B cell (primary cell): ENCODE measurements around the gene NAV2. TPM values are rescaled to one million over a fixed set of nuclear protein-coding genes. Genes with fewer than 3 reads are reported as not detected.

Source experiments
- ATAC-seq: fragments of 200-7000 bp; cut with Tn5 transposase; one replicate; pipeline ENCODE4 v1.10.0; 2021; ENCODE audit warnings: low read depth, mild to moderate bottlenecking, moderate number of reproducible peaks, moderate library complexity
- CTCF ChIA-PET: fragments of 350-600 bp; sonication (Branson Sonifier 250); formaldehyde crosslinking; loops from one replicate; lab custom pipeline; 2021; ENCODE audit warnings: antibody characterized with exemption, inconsistent platforms; lab: Charles Lee
- POLR2A ChIA-PET: fragments of 350-600 bp; sonication (Branson Sonifier 250); formaldehyde crosslinking; loops from one replicate; lab custom pipeline; 2021; ENCODE audit warnings: antibody characterized with exemption; lab: Charles Lee
- DNase-seq: peaks from one replicate; pipeline ENCODE4 v3.0.0; 2013
- H2AFZ ChIP-seq: 2 replicates; pipeline ENCODE4 v1.6.1; 2012; ENCODE audit warnings: mild to moderate bottlenecking, low read depth, low read length; ENCODE audit not compliant: insufficient read depth, poor library complexity, severe bottlenecking
- H3K27ac ChIP-seq, 2 donors: 1 replicate in 1 of 2; 2 replicates in 1 of 2; pipeline ENCODE4 v1.5.1; 2012 to 2013; ENCODE audit warnings: low read length in 2 of 2, mild to moderate bottlenecking in 2 of 2, moderate library complexity in 1 of 2
- H3K27me3 ChIP-seq, 4 experiments: fragments of 200-600 bp in 1 of 4; sonication (generic) in 1 of 4; replicated peaks in 1 of 4; 1 replicate in 2 of 4; 2 replicates in 2 of 4; pipeline versions ENCODE4 v1.6.1 to v1.7.0; 2013 to 2016; ENCODE audit warnings: low read length in 3 of 4, mild to moderate bottlenecking in 2 of 4, mixed read lengths in 1 of 4, moderate library complexity in 1 of 4; ENCODE audit not compliant: insufficient read depth in 4 of 4, control insufficient read depth in 3 of 4; ENCODE audit errors: control extremely low read depth in 1 of 4
- H3K36me3 ChIP-seq, 2 experiments: replicated peaks in 1 of 2; 1 replicate in 1 of 2; 2 replicates in 1 of 2; pipeline versions ENCODE4 v1.6.1 to v1.7.1; 2013; ENCODE audit warnings: low read length in 1 of 2; ENCODE audit not compliant: insufficient read depth in 2 of 2, control insufficient read depth in 1 of 2; ENCODE audit errors: control extremely low read depth in 1 of 2, extremely low read depth in 1 of 2
- H3K4me1 ChIP-seq, 2 donors: fragments of 200-600 bp in 1 of 2; sonication (generic) in 1 of 2; 1 replicate in 1 of 2; 2 replicates in 1 of 2; pipeline versions ENCODE4 v1.5.1 to v1.6.1; 2013 to 2017; ENCODE audit warnings: low read length in 2 of 2; ENCODE audit not compliant: control insufficient read depth in 2 of 2, insufficient read depth in 2 of 2
- H3K4me2 ChIP-seq: replicated peaks from 2 replicates; pipeline ENCODE3; 2012; ENCODE audit warnings: mild to moderate bottlenecking, low read depth, low read length; ENCODE audit not compliant: poor library complexity, severe bottlenecking
- H3K4me3 ChIP-seq, 5 experiments: fragments of 200-600 bp in 1 of 5; sonication (generic) in 1 of 5; 1 replicate in 3 of 5; 2 replicates in 2 of 5; pipeline versions ENCODE4 v1.5.1 to v1.7.0; 2011 to 2016; ENCODE audit warnings: low read length in 4 of 5, mild to moderate bottlenecking in 4 of 5, low read depth in 2 of 5, control low read depth in 1 of 5, moderate library complexity in 1 of 5; ENCODE audit not compliant: insufficient read depth in 1 of 5; ENCODE audit errors: control extremely low read depth in 1 of 5, extremely low read depth in 1 of 5
- H3K79me2 ChIP-seq: fragments of 200-600 bp; sonication (generic); one replicate; pipeline ENCODE4 v1.6.0; 2016; ENCODE audit warnings: low read length; ENCODE audit not compliant: control insufficient read depth, insufficient read depth
- H3K9ac ChIP-seq: fragments of 200-600 bp; sonication (generic); 2 replicates; pipeline ENCODE4 v1.6.1; 2017; ENCODE audit warnings: mild to moderate bottlenecking, low read length, moderate library complexity
- H3K9me3 ChIP-seq, 3 donors: one replicate each; pipeline versions ENCODE4 v1.6.1 to v1.7.1; 2013; ENCODE audit warnings: low read length in 2 of 3; ENCODE audit not compliant: control insufficient read depth in 2 of 3, insufficient read depth in 1 of 3; ENCODE audit errors: control extremely low read depth in 1 of 3
- H4K20me1 ChIP-seq: 2 replicates; pipeline ENCODE4 v1.6.0; 2012; ENCODE audit warnings: mild to moderate bottlenecking, low read length; ENCODE audit not compliant: insufficient read depth, control insufficient read depth, poor library complexity, severe bottlenecking
- H3K27ac Mint-ChIP-seq: one replicate; pipeline ENCODE4 v1.8.0; 2021; ENCODE audit warnings: mixed read lengths
- H3K27me3 Mint-ChIP-seq: one replicate; pipeline ENCODE4 v1.8.0; 2021; ENCODE audit warnings: mixed read lengths
- H3K4me1 Mint-ChIP-seq: one replicate; pipeline ENCODE4 v1.8.0; 2021; ENCODE audit warnings: mixed read lengths
- H3K4me3 Mint-ChIP-seq: one replicate; pipeline ENCODE4 v1.8.0; 2021; ENCODE audit warnings: mixed read lengths
- H3K9me3 Mint-ChIP-seq: one replicate; pipeline ENCODE4 v1.8.0; 2022; ENCODE audit warnings: mixed read lengths; ENCODE audit not compliant: insufficient read depth
- EZH2 ChIP-seq: IDR thresholded peaks from 2 replicates; pipeline ENCODE4 v1.6.1; 2012; ENCODE audit warnings: borderline replicate concordance, low read depth, mild to moderate bottlenecking, moderate library complexity, low read length; ENCODE audit not compliant: insufficient read depth, poor library complexity, severe bottlenecking
- WGBS: methylation state at CpG from one replicate; pipeline ENCODE4 v1.1.5; 2013; ENCODE audit warnings: missing lambda C conversion rate; ENCODE audit not compliant: insufficient coverage; 5-methylcytosine and 5-hydroxymethylcytosine counted together
- intact Hi-C: fragments of 100-400 bp; cut with micrococcal nuclease; formaldehyde crosslinking; loops from one replicate; pipeline ENCODE4 v1.10.0; 2022
- polyA plus RNA-seq: library from polyadenylated mRNA; depleted of rRNA; stranded (reverse); fragments of >200 nt; gene quantifications from 2 replicates; pipeline ENCODE4 v1.2.3, GENCODE V29; 2012
- total RNA-seq, 2 donors: library from RNA; stranded (reverse); fragments of 120-200 nt in 1 of 2; gene quantifications; 1 replicate in 1 of 2; 2 replicates in 1 of 2; pipeline versions ENCODE4 v1.2.3 to v1.2.4, GENCODE V29; 2013 to 2022
- TF ChIP-seq, protein P1 (sequence below): fragments of 200-600 bp; IDR thresholded peaks from one replicate; pipeline ENCODE4 v1.8.0; 2022; ENCODE audit warnings: antibody characterized with exemption, mild to moderate bottlenecking

Gene NAV2
- total and polyA plus RNA-seq, 2 donors (not counting 1 experiment from before 2014, with no cell fraction given): 0.82 to 22.2 TPM

DNA sequence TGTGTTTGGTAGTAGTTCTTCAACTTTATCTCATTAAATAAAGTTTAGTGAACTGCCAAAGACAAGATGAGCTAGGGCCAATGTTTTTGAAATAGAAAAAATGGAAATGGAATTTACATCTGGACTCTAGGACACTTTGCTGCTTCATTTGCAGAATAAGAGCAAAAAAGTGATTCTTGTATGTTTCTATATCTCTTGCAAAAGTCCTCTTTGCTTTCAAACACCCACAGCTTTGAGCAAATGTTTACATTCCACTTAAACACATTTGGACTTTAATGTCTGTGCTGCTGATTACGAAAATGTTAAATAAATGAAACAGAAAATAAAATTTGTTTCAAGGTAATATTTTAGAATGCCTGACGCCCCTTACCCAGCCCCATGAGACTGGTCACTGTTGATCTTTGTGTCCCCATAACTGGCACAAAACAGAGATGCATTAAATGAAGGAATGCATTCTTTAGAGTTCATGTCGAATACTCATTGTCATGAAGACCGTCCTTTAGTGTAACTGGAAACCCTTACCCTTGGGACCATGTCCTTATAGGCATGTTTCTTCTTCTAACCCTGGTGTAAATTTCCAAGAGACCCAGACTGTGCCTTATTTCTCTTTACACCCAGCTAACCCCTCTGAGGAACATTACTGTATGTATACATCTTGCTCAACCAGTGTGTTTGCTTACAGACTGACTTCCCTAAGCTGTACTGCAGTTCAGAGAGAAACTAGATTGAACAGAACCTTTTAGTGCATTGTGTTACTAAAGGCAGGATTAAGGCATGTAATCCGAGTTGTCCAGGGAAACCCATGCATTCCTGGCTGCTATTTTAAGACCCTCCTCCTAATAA lies 199.7 kb downstream of the NAV2 start:
- no peak overlapping the region for H3K27ac ChIP-seq
- intact Hi-C loops: no loop called here
- CTCF ChIA-PET: interaction anchor here (1.2 to 1.9 kb wide), 2 partner anchors 9 to 349 kb away, joined by 3 to 4 read pairs; no protein-coding TSS in a partner anchor
- H3K9me3 Mint-ChIP-seq: no peaks in the 10 kb centered on the region
- DNase-seq: no peak
- no peaks in the 10 kb centered on the region for H3K36me3 ChIP-seq
- no peak overlapping the region for H3K4me3 ChIP-seq
- H3K4me1 Mint-ChIP-seq: no peaks in the 10 kb centered on the region
- H4K20me1 ChIP-seq: no peaks in the 10 kb centered on the region
- no peaks in the 10 kb centered on the region for H3K79me2 ChIP-seq
- H2AFZ ChIP-seq: no peak overlapping the region
- H3K4me1 ChIP-seq: no peaks in the 10 kb centered on the region
- H3K27me3 ChIP-seq: no peaks in the 10 kb centered on the region
- peaks cover 12% of the 10 kb centered on the region for H3K27me3 Mint-ChIP-seq
- no peak for TF ChIP-seq EZH2
- TF ChIP-seq, protein P1, sequence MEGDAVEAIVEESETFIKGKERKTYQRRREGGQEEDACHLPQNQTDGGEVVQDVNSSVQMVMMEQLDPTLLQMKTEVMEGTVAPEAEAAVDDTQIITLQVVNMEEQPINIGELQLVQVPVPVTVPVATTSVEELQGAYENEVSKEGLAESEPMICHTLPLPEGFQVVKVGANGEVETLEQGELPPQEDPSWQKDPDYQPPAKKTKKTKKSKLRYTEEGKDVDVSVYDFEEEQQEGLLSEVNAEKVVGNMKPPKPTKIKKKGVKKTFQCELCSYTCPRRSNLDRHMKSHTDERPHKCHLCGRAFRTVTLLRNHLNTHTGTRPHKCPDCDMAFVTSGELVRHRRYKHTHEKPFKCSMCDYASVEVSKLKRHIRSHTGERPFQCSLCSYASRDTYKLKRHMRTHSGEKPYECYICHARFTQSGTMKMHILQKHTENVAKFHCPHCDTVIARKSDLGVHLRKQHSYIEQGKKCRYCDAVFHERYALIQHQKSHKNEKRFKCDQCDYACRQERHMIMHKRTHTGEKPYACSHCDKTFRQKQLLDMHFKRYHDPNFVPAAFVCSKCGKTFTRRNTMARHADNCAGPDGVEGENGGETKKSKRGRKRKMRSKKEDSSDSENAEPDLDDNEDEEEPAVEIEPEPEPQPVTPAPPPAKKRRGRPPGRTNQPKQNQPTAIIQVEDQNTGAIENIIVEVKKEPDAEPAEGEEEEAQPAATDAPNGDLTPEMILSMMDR: no peak
- no peak overlapping the region for H3K27ac Mint-ChIP-seq
- H3K9ac ChIP-seq: no peak overlapping the region
- H3K4me2 ChIP-seq: no peak overlapping the region
- no peaks in the 10 kb centered on the region for H3K9me3 ChIP-seq
- ATAC-seq: no peak
- POLR2A ChIA-PET: no interaction called here
- 85% methylated on average over 4 of the region's 5 CpGs for WGBS
- H3K4me3 Mint-ChIP-seq: no peak overlapping the region
